NCI-H2227 treated with DMSO at 0.1 percent for 48 hours (cell line): ENCODE results near the gene ZNF302.
"Not testable (repeated sequence)": the region's sequence is repeated elsewhere in the genome, so short reads cannot be mapped to it uniquely, and the experiment has no call there.

ENCODE experiments used
- DNase-seq: peaks from one replicate; lab custom pipeline; 2025; lab: John Stamatoyannopoulos, UW

Gene ZNF302

GRCh38 chr19:34671972-34672371 is 5.5 kb upstream of the ZNF302 start:
- no peak for DNase-seq

GRCh38 chr19:34673590-34673989 is 3.9 kb upstream of the ZNF302 start:
- no peak for DNase-seq

DNA sequence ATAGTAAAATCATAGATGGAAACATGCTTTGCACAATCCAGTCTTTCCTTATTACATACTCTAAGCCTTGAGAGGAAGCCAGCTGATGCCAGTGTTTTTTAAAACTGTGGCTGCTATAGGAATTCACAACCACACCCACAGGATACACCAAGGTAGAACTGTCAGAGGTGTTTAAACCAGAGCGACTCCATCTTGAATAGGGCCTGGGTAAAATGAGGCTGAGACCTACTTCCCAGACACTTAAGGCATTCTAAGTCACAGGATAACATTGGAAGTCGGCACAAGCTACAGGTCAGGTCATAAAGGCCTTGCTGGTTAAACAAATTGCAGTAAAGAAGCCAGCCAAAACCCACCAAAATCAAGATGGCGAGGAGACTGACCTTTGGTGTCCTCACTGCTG is 2.2 kb upstream of the ZNF302 start:
- DNase-seq, result no peak

- DNase-seq, result no peak
Observed at GRCh38 chr19:34675919-34676318, 1.6 kb upstream of the ZNF302 start.

DNA sequence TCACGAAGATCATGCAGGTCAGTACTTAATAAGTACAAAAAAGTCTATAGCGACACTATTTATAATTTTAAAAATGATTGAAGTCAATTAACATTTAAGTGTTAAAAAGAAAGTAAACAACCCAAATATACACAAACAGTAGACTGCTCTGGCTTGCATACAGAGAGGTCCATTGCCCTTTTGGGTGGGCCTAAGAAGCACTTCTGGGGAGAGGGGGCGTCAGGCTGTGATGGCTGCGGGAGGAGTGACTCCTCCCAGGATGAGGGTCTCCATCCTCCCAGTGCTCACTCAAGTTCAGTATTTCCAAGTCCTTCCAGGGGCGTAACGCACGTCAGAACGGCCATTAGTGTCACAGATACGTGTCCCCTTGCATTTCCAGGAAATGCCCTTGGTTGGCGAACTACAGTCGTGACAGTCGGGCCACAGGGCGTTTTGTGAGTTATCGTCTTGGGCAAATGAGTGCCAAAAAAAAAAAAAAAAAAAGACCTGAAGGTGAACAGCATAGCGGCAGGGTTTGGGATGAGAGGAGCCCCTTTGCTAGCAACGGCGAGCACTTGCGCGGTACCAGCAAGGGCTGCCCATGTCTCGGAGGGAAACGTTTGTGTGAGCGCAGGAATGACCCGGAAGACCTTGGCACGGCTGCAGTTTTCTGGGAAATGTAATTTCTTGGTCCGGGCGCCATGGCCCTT is 637 bp upstream of the ZNF302 start, which contains the start of gene SCGB2B2:
TSS of gene SCGB2B2 (minus strand) at position 463 of the 689 bp plus-strand sequence. CDS start 82,596 bp downstream, outside the sequence.
- peak; percentile 100 for DNase-seq

DNA sequence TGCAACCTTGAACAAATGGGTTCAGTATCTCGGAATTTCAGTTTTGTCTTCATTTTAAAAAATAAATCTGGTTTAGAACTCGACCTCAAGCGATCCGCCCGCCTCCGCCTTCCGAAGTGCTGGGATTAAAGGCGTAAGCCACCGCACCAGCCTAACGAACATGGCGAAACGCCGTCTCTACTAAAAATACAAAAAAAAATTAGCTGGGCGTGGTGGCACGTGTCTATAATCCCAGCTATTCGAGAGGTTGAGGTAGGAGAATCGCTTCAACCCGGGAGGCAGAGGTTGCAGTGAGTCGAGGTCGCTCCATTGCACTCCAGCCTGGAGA is 571 bp downstream of the ZNF302 start:
- DNase-seq, result no peak

- DNase-seq, result no peak
Observed at GRCh38 chr19:34678421-34678820, 943 bp downstream of the ZNF302 start.

DNA sequence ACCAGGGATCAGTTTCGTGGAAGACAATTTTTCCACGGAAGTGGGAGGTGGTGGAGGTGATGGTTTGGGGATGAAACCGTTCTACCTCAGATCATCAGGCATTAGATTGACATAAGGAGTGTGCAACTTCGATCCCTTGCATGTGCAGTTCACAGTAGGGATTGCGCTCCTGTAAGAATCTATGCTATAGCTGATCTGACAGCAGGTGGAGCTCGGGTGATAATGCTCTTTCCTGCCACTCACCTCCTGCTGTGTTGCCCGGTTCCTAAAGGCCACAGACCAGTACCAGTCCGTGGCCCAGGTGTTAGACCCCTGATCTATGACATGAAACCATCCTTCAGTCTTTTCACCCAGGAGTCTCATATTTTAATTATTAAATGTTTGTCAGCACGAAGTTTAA is 4.0 kb downstream of the ZNF302 start:
- no peak for DNase-seq

DNA sequence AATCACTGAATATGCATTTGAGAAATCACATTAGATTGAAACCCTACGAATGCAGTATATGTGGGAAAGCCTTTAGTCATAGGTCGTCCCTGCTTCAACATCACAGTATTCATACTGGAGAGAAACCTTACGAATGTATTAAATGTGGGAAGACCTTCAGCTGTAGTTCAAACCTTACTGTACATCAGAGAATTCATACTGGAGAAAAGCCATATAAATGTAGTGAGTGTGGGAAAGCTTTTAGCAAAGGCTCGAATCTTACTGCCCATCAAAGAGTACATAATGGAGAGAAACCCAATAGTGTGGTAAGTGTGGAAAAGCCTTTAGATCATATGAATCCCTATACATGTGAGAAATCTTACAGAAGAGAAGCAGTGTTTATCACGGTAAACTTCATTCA is 7.8 kb downstream of the ZNF302 start:
- DNase-seq, result not testable (repeated sequence)

DNA sequence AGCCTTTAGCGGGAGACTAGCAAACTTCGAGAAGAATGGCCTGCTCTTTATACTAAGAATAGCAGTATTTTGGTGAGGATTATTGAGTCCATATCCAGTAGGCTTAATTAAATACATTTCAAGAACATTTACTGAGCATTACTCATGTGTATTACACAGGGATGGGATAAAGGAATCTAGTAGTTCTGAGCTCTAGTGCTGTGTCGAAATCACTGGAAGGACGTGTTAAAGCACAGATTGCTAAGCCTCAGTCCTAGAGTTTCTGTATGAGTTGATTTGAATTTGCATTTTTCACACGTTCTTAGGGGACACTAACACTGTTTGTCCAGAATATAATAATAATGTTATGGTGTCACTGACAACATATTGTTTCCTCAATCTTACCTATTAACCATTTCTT is 9.0 kb downstream of the ZNF302 start:
- DNase-seq, result no peak

- DNase-seq, result no peak
Observed at GRCh38 chr19:34687348-34687747, 9.9 kb downstream of the ZNF302 start.

DNA sequence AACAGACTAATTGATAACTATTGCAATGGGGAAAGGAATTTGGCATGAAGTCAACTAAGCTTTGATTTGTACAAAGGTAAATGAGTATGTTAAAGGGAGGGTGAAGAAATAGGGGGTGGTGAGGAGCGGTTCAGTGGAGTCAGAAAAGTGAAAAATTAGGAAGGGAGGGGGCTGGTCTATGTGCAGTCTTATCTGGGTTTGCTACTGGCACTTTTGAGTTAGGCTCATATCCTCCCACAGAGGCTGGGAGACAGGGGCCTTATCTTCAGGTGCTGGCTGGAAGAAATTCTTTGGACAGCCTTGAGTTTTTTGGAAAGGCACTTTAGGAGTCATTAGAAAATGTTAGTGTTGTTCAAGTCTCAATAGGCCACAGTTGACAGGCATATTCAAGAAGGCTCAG is 11.1 kb downstream of the ZNF302 start:
- DNase-seq, result no peak

DNA sequence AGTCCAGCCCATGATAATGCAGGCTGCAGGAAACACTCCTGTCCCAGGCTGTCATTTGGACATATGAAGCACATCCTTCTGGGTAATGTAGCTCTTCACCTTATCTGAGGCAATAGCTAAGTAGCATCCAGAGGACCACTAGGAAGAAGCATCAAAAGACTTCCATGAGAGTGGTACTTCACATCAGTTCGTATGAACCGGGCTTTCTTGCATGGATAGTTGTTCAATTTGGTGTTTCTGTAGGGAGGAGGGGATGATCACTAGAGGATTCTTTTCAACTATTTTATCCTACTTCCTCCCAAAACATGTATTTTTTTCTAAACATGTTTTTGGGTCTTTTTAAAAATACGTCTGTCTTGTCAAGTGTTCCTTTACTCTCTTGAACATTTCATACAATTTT is 12.9 kb downstream of the ZNF302 start:
- DNase-seq, result no peak

GRCh38 chr19:34692549-34692948 is 15.1 kb downstream of the ZNF302 start:
- DNase-seq, result no peak

GRCh38 chr19:34707661-34708060 is 30.2 kb downstream of the ZNF302 start:
- no peak for DNase-seq

GRCh38 chr19:34711890-34712289 is 34.4 kb downstream of the ZNF302 start:
- peak; percentile 31 for DNase-seq

- peak; percentile 99 for DNase-seq
Observed at GRCh38 chr19:34712395-34713261, 35.1 kb downstream of the ZNF302 start.

DNA sequence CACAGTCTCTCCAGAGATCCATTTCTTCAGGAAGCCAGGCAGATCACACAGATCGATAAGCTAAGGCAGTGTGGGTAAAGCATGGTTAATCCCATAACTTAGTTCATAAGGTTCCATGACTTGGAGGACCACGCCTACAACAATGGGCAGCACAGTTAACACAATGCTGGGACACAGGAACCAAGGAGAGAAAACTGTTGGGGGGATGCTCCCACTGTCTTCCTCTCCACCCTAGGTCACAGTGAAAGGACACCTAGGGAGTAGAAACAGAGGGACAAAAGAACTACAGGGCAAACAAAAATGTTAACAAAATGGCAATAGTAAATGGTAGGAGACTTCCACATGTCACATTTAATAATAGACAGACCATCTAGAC is 35.8 kb downstream of the ZNF302 start:
- DNase-seq, result no peak

GRCh38 chr19:34715357-34715756 is 37.9 kb downstream of the ZNF302 start:
- no peak for DNase-seq

GRCh38 chr19:34722353-34722752 is 44.9 kb downstream of the ZNF302 start:
- no peak for DNase-seq

GRCh38 chr19:34725400-34725799 is 47.9 kb downstream of the ZNF302 start:
- DNase-seq, result no peak

DNA sequence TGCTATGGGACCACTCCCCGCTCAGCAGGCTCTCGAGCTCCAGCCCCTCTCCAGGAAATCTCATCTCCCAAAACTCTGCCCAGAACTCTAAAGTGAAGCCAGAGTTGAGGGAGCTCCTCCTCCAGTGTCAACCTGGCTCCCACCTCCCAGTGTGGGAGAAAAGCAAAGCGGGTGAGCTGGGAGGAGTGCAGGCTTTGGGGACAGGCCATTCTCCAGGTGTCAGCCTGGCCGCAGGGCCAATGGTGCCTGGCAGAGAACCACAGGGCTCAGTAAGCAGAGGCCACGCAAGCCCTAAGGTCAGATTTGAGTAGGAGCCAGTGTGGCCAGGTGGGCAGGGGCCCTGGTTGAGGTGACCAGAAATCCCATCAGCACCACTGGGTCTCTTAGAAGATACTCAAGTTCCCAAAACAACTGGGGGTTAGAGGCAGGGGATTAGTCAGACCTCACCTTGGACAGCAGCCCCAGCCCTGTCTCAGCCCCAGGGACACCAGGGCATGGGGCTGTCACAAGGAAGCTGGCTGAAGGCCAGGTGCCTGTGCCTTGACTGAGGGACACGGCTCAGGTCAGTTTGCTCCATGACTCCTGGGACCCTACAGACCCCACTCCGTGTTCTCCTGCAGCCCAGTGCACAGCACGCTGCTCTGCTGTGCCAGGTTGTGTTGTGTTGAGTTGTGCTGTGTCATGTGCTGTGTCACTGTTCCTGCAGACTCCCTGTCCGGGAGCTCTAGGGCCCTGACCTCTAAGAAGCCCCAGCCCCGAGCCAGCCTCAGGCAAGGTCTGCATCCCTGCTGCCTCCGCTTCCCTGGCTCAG is 53.7 kb downstream of the ZNF302 start:
- no peak for DNase-seq

- no peak for DNase-seq
Observed at GRCh38 chr19:34731964-34732363, 54.5 kb downstream of the ZNF302 start.
